Activated CD8-positive, alpha-beta memory T cell treated with anti-CD3 and anti-CD28 coated beads for 24 hours (primary cell): ENCODE data around the gene C6orf62.
"Not testable (repeated sequence)": the region's sequence is repeated elsewhere in the genome, so short reads cannot be mapped to it uniquely, and the experiment has no call there.

Experiments
- DNase-seq: peaks from one replicate; pipeline ENCODE4 v3.0.0-alpha.2; 2020

Gene C6orf62

DNA sequence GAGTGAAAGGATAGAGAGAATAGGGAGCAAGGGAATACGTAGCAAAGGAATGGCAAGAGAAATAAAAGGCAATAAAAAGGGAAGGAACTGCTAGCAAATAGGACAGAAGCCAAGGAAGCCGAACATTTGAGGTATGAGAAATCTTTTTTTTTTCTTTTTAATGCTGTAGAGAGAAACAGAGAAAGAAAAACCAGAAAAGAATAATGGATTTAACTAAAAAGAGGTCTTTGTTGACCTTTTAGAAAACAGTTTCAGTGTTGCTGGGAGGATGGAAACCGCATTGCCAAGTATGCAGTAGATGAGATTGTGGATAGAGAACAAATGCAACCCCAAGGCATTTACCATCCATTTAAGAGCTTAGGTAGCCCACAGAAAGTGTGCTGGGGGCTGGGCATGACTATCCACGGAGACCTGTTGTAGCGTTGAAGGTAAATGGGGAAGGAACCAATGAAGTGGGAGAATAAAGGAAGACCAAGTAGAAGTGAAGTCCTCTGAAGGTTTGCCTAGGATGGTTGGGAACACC, 23.3 kb upstream of the C6orf62 start:
- no peak for DNase-seq

DNA sequence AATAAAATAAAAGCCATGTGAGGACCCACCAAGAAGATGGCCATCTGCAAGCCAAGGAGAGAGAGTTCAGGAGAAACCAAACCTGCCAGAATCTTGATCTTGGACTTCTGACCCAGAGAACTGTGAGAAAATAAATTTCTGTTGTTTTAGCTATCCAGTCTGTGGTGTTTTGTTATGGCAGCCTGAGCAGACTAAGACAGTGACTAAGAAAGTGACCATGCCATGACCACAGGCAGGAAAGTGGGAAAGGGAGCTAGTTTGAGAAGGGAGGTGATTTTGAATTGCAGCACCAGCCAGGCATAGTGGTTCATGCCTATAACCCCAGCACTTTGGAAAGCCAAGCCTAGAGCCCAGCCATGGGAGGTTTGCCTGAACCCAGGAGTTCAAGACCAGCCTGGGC, 21.9 kb upstream of the C6orf62 start:
- no peak for DNase-seq

DNA sequence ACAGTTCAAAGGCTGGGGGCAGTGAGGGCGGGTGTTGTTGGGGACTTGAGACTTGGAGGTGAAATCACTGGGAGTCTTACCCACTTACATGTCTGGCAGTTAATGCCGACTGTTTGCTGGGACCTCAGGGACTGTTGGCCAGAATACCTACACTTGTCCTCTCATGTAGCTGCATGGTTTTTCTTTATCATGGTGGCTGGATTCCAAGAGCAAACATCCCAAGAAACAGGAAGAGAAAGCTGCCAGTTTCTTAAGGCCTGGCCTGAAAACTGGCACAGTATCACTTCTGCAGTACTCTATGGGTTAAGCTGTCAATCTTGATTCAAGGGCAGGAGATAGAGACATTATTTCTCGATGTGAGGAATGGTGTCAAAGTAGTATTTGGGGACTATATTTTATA, 19.8 kb upstream of the C6orf62 start:
- no peak for DNase-seq

DNA sequence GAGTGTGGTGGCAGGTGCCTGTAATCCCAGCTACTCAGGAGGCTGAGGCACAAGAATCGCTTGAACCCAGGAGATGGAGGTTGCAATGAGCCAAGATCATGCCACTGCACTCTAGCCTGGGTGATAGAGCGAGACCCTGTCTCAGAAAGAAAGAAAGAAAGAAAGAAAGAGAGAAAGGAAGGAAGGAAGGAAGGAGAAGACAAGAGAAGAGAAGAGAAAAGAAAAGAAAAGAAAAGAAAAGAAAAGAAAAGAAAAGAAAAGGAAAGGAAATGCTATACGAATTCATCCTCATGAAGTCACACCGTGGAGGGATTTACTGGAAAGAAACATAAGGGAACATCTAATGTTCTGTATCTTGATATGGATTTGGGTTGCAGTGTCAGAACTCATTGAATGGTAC, 15.8 kb upstream of the C6orf62 start:
- not testable (repeated sequence) for DNase-seq

DNA sequence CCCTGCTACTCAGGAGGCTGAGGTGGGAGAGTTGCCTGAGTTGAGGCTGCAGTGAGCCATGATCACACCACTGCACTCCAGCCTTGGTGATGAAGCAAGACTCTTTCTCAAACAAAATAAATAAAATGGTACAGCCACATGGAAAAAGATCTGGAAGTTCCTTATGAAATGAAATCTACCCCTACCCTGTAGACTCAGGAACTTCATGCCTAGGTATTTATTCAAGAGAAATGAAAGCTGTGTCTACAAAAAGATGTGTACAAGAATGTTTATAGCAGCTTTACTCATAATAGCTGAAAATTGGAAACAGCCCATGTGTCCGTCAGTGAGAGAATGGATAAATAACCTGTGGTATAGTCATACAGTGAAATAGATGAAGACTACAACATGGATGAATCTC, 15.2 kb upstream of the C6orf62 start:
- no peak for DNase-seq

DNA sequence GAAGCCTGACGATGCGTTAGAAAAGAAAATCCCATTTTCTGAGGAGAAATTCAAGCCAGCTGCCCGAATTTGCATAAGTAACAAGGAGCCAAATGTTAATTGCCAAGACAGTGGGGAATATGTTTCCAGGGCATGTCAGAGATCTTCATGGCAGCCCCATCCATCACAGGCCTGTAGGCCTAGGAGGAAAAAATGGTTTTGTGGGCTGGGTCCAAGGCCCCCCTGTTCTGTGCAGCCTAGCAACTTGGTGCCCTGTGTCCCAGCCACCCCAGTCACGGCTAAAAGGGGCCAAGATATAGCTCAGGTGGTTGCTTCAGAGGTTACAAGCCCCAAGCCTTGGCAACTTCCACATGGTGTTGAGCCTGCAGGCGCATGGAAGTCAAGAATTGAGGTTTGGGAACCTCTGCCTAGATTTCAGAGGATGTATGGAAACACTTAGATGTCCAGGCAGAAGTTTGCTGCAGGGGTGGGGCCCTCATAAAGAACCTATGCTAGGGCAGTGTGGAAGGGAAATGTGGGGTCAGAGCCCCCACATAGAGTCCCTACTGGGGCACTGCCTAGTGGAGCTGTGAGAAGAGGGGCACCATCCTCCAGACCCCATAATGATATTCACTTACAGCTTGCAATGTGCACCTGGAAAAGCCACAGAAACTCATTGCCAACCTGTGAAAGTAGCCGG, 12.6 kb upstream of the C6orf62 start:
- DNase-seq = not testable (repeated sequence)

DNA sequence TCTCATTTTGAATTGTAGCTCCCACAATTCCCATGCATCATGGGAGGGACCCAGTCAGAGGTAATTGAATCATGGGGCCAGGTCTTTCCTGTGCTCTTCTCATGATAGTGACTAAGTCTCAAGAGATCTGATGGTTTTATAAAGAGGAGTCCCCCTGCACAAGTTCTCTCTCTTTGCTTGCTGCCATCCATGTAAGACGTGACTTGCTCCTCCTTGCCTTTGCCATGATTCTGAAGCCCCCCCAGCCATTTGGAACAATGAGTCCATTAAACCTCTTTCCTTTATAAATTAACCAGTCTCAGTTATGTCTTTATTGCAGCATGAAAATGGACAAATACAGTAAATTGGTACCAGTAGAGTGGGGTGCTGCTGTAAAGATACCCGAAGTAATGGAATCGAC, 11.7 kb upstream of the C6orf62 start:
- not testable (repeated sequence) for DNase-seq

DNA sequence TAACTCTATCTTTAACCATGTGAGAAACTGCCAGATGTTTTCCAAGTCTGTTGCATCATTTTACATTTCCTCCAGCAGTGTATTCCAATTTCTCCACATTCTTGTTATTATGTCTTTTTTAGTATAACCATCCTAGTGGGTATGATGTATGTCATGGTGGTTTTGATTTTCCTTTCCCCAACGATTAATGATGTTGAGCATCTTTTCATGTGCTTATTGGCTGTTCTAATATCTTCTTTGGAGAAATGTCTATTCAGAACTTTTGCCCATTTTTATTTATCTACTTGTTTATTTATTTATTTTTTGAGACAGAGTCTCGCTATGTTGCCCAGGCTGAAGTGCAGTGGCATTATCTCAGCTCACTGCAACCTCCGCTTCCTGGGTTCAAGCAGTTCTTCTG, 4.3 kb upstream of the C6orf62 start:
- no peak for DNase-seq

DNA sequence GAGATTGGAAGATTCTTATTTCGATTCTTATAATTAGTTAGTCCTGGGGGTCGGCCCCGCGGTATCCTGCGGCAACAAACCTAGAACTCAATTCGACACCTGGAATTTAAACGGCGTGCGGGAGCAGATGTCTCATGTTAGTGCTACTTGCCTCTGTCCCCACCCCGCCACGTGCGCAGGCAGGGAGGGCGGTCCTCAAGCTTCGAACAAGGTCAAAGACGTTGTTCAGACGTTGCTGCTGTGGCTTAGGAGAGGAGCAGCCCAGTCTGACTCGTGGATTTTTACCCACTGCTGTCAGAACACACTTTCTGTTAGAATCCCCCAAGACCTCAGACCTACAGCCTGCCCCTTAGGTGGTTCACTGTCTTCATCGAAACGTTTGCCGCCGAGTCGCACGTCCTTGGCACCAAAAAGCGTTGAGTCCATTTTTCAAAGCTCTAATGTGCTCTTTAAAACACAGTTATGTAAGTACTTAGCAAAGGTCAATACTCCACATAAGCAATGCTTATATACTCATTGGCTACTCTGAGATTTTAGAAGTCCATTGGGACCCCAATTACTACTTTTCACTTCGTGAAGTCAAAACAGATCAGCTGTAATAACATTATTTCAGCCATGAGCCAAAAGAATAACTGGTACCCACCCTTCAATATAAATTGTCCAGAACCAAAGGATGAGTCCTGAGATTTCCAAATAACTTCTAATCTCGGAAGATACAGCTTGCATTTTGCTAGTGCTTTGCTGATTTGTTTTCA, 2.7 kb upstream of the C6orf62 start:
- no peak for DNase-seq

DNA sequence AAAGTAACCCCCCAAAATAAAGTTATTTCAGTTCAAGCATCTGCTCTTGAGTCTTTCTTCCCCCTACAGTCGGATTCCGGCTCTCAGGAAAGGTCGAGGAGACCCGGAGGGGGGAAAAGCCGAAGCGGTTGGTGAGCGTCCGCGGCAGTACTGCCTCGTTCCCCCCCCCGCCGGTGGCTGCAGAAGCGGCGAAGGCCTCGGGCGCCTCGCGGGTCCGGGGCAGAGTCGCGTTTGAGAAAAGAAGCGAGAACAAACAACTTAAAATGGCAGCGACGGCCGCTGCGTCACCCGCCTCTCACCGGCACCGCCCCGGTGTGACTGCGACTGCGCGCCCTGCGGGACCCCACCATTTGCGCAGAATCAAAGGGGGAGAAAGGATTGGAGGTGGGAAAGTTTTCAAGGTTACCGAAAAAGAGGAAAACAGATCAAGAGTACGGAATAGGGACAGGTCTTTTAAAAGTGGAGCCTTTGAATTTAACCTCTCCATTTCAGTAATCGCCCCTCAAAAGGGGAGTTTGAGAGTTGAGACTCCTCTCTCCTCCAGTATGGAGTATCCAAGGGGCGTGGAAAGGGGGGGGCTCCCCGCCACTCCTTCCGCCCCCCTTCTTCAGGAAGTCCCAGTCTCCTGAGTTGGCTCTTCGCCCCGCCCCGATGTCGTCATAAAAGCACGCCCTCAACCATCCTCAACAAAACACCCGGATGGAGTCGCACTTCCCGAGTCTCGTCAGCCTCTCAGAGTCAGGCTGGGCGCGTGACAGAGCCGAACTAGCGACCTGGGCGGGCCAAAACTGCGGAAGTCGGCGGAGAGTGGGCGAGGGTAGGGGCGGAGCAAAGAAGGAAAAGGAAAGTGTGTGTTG, 1.9 kb upstream of the C6orf62 start:
- DNase-seq = peak; percentile 99

DNA sequence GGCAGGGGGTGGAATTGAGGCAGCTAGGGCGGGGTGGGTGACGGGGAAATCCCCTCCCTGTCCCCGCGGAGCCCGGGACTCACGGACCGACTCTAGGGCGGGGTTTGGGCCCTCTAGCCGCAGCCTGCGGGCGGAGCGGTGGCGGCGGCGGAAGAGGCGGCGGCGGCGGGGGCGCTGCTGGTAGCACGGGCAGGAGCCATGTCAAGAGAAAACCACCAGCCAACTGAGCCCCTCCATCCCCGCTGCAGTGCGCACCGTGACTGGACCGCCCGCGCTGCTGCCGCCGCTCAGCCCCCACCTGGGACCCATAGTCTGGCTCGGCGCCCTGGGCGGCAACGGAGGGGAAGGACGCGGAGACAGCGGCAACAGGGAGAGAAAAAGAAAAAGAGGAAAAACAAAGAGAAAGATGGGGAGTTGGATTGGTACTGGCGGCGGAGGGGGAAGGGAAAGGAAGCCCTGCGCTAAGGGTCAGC, 1.2 kb upstream of the C6orf62 start:
- peak; percentile 90 for DNase-seq

DNA sequence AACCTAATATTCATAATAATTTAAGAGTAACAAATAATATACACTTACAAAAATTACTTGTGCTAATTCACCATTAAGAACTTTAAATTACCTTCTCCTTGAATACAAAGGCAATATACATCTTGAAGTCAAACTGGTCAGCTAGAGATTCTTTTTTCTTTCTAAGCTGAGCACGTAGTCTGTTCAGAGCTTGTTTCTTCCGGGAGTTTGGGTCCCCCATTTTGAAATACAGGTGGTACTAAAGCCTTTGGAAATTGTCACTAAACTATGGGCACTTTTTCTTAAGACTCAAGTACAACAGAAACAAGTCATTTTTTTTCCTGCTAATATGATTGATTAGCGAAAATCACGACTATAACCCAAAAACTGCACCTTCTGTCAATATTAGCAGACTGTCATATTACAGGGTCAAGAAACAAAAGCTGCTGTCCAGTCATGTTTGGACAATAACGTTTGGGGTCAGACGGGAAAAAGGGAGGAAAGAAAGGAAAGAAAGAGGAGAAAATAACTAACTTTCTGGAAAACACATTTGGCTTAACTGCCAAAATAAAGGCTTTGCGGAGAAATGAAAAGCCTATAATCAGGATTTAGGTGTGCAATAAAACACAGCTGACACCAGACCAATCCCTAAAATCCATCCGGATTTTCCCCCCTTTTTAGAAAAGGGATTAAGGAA, 367 bp downstream of the C6orf62 start:
- DNase-seq = no peak

DNA sequence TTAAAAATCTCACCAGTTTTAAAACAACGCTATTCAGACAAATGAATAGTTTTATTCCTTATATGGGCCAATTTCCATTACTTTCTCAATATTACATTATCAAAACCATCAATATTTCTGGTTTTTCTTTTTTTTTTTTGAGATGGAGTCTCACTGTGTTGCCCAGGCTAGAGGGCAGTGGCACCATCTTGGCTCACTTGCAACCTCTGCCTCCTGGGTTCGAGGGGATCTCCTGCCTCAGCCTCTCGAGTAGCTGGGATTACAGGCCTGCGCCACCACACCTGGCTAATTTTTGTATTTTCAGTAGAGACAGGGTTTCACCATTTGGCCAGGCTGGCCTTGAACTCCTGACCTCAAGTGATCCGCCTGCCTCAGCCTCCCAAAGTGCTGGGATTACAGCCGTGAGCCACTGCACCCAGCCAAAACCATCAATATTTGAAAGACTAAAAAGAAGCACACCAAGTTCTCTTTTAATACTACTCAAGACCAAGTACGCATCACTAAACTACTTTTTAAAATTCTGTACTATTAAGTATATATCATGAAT, 2.3 kb downstream of the C6orf62 start:
- not testable (repeated sequence) for DNase-seq

DNA sequence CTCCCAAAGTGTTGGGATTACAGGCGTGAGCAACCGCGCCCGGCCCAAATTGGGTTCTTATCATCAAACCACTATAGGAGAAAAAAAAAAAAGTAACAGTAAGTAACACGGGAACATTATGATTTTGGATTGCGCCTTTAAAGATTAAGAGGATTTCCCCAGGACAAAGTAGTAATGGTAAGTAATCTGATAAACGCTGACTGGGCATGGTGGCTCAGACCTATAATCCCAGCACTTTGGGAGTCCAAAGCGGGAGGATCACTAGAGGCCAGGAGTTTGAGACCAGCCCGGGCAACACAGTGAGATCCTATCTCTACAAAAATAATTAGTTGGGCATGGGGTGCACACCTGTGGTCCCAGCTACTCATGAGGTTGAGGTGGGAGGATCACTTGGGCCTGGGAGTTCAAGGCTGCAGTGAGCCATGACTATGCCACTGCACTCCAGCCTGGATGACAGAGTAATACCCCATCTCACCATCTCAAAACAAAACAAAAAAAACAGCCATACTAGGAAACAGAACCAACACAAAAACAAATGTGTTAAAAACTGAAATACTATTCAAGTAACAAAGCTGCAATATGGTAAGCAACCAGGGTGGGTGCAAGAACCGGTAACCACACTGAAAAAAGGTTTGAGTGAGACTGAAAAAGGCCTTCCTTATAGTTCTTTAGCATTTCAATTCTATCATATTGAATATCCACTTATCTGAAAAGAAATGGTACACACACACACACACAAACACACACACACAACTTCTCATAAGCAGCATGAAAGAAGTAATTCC, 8.2 kb downstream of the C6orf62 start:
- DNase-seq = no peak

DNA sequence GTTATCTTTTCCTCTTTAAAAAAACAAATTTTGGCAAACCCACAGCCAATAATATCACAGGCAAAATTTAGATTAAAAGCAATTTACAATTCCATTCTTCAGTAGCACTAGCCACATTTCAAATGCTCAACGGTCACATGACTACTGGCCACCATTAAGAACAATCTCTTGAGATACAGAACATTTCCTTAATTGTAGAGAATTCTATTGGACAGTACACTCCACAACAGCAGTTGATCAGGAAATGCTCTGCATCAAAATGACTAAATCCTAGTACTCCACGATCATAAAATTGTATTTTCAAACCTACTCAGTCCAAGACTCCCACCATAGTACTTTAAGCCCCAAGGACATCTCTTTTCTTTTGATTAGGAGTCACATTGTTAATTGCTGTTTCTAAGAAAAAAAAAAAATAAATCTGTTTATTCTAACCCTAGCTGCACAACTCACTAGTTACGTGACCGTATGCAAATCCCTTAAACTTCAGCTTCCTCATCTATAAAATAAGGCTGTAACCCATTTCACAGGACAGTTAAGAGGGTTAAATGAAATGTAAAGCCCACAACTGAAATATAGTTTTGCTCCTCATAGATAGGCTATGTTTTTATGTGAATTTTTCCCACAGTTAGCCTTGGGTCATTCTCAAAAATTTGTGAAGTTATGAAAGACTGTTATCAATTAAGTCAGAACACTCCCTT, 9.8 kb downstream of the C6orf62 start:
- DNase-seq = no peak

DNA sequence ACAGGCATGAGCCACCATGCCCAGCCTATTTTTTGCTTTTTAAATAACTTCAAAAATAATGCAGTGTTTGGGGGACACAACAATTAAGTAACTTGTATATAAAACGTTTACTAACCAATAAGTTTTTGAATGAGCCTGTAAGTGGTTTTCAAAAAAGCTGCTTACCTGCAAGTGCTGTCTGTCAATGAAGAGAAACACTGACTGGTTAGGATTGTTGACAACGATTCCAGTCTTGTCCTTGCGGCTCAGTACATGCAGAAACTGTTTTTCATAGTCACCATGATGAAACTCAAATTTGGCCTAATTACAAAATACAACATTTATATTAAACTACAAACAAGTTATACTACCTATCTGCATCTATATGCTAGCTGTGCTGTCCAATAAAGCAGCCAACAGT, 10.3 kb downstream of the C6orf62 start:
- DNase-seq = no peak

DNA sequence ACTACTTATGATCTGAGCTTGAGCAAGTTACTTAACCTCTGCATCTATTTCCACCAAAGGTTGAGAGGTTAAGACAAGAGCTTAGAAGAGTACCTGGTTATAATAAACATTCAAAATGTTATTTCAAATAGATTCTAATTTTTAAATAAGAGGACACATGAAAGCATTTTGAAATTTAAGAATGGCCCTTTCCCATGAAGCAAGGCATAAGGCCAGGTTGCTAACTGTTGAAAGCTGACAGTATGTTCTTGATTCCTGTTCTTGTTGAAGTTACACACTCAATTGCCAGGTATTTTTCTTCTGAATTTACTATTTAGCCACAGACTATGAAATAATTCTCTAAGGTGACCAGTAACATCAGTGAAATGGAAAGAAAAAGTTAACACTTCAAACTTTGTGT, 14.5 kb downstream of the C6orf62 start:
- no peak for DNase-seq

DNA sequence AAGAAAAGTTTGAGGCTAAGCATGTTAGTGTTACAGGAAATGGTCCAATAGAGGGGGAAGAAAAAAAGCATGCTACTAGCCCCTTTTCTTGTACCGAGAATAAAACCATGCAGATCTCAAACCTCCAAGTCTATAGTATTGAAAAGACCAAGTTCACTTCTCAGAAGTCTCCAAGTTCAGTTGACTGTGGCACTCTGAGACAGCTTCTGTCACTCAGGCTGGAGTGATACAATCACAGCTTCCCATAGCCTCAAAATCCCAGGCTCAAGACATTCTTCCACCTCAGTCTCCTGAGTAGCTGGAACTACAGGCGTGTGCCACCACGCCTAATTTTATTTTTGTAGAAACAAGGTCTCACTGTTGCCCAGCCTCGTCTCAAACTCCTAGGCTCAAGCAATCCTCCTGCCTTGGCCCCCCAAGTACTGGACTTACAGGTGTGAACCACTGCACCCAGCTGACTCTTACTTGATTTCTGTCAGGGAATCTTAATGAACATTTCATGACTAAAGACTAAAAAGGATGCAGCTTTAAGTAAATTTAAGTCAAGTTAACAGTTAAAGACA, 16.2 kb downstream of the C6orf62 start:
- DNase-seq = no peak

DNA sequence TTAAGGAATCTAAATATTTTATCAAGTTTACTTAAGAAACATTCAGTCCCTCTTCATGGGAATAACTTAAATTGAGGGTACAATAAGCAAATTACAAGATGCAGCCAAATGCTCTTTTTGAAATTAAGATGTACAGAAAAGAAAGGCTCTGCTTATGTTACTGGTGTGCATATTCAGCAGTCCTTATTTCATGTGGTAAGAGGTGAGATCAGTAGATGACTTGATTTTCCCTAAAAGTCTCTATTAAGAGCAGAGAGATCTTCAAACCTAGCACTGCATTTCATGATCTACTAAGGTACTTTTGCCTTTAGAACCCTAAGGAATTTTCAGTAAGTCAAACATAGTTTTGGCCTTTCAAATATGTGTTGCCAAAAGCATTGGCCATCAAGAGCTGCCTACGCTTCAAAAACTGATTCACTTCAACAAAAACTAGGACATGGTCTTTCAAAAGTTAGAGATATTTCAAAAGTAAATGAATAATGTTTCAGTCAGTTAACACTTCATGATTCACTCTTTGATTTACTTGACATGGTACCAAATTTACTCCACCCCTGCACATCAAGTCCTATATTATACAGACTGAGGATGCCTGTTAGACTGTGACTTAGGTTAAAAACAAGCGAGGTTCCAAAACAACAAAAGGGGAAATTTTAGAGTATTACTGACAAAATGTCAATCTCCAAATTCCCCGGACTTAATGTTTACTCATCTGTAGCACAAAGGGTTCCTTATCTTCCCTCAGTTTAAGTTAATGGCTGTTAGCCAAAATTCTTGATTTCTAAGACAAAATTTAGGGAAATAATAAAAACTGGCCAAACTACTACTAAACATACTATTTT, 19.2 kb downstream of the C6orf62 start:
- no peak for DNase-seq

DNA sequence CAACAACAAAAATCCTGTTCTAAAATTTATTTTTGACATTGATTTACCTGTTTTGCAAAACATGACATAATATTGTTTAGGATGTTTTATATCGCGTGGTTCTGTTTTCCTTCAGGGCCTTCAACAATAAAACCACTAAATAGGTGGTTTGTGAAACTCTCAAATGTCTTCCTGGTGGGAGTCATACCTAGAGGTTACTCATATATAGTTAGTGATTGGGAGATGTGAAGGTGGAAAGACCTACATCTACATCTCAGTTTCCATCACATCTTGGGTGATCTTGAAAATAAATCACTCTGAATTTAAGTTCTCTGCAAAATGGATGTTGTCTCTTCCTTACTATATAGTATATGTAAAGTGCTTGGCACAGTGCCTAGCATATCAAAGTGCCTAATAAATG, 22.9 kb downstream of the C6orf62 start:
- no peak for DNase-seq
